ENCODE data around the gene FOXP1.
A peak's percentile ranks its signal among the peaks of the same experiment; 100 is the strongest.

FOXP1 gene

GRCh38 chr3:71307991-71308697, 275.4 kb downstream of the FOXP1 start:
- DNase-seq (ENCODE audit: low spot score): peak; percentile 84

DNA sequence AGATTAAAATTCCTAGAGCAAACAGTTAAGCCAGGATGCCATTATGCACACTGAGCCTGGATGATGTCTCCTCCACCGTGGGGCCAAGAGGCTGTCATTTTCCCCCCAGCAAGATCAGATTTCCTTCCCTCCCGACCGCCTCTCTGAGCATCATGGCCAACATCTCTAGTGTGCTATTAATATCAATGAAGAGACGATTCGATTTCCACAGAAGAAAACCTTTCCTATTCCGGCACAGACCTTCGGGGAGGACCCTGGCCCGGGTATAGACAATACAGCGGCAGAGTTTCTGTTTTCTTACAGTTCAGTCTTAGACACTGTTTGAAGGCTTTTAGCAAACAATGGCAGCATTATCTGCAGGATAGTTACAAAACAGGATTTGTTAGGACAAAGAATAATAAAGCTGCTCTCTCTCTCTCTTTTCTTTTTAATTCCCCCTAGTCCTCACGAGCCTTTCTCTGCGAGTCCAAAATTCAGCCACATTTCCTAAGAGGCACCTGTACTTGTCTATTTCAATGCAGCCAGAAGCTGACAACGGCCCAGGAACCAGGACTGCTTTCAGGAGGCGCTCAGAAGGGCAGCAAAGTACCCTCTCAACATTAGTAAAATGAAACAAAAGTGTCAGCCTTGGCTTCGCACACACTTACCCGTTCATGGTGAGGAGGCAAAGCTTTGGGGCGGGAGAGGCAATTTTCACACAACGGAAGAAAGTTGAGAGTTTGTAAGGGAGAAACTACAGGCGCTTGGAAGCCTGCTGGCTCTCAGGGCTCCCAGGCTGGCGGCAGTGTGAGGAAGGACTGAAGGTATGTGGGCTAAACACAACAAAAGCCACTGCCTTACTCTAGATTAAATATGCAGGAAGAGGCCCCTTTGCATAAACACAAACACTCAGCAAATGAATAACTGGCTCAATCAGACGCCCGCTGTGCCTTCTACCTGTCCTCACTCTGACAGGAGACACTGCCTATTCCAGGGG, 278.0 kb downstream of the FOXP1 start:
- DNase-seq (ENCODE audit: low spot score): peak; percentile 91

DNA sequence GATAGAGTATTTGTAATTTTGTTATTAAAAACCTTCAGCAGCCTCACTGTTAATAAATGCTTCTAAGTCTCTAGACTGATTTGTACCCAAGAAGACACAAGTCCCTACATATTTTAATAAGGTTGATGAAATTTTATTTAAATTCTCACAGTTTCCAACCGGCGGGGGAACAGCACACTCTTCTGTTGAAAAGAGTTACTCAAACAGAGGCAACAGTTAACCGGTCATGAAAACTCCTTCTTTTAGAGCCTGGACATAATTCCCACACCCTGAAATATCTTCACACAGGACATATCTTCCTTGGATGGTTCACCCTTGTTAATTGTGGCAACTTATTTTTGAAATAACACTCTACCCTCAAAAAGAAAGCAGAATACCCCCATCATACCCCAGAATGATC, 278.8 kb downstream of the FOXP1 start:
- DNase-seq (ENCODE audit: low spot score): peak; percentile 80

DNA sequence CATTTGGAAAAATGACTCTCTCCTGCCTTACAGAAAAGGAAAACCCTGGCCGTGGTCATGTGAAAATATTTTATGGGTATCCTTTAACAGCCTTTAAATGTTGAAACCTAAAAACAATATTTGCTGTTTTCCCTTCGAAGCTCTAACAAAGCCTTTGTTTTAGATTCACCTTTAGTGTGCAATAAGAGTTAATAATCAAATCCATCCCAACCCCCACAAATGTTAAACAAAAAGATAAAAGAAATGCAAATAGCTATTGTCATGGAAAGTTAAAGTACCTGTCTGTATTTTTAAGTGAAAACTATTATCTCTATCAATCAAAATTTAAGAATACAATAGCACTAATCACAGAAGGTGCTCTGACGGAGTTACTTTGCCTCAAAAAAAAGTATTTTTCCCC, 279.3 kb downstream of the FOXP1 start:
- DNase-seq (ENCODE audit: low spot score): peak; percentile 14

GRCh38 chr3:71303627-71304200, 279.8 kb downstream of the FOXP1 start:
- peak; percentile 59 for DNase-seq (ENCODE audit: low spot score)

DNA sequence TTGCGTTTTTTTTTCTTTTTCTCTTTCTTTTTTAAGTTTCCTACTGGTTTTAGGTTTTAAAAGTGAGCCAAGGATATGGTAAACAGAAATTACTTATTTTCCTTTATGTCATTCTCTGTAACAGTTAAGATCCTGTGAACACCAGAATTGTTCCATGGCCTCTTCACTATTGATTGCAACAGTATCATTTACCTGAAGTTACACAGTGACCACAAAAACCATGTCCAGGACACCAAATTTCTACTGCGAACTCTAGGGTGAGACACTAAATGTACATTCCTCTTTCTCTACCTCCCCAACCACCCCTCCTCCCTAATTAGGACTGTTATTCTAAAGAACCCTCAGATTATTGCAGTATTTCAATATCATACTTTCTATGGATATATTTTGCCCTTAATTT, 280.9 kb downstream of the FOXP1 start:
- DNase-seq (ENCODE audit: low spot score): no peak

DNA sequence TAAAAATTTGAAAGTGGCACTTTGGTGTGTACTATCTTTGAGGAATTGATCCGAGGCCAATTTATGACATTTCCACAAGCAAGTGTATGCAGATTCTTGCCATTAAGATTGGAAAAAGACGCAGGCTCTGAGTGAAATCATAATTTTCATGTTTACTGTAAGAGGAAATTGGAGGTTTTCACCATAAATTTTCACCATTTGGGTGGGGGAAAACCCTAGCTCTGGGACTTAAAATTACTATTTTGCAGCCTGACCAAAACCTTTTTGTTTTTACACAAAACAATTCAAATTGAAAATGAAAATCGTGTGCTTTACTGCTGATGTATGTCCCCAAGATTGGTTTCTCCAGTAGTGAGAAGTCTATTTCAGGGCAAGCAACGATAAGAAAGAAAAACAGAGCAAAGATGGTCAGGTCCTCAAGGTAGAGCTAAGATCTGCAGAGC, 282.6 kb downstream of the FOXP1 start:
- no peak for DNase-seq (ENCODE audit: low spot score)

DNA sequence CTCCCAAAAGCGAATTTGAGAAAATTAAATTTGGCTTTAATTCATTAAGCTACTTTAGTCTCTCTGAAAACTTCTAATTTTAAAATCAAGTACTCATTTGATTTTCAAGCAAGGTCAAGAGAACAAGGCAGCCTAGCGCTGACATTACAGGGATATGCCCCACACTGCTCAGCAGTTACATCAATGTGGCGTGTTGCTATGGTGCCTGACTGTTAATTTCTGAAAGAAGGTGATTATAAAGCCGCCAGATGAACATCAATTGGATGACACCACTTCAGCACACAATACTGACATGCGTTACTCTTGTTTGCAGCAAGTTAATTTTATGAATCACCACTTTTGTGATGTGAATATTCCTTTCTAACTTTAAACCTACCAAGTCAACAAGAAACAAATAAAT, 284.4 kb downstream of the FOXP1 start:
- DNase-seq (ENCODE audit: low spot score): no peak

- DNase-seq (ENCODE audit: low spot score): no peak
These were observed 288.6 kb downstream of the FOXP1 start for GRCh38 chr3:71294919-71295318.

DNA sequence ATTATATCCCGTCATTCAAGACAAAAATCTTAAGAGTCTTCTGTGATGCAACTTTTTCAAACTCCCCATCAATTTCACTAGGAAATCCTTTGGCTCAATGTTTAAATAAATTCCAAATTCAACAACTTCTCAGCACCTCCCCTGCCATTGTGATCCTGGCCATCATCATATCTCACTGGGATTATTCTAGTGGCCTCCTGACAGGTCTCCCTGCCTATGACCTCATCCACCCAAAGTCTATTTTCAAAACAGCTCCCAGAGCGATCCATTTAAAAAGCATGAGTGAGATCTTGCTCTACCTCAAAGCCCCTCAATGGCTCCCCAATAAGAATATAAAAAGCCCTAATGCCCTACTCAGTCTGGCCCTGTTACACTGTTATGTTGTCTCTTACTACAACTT, 293.2 kb downstream of the FOXP1 start:
- DNase-seq (ENCODE audit: low spot score): no peak

DNA sequence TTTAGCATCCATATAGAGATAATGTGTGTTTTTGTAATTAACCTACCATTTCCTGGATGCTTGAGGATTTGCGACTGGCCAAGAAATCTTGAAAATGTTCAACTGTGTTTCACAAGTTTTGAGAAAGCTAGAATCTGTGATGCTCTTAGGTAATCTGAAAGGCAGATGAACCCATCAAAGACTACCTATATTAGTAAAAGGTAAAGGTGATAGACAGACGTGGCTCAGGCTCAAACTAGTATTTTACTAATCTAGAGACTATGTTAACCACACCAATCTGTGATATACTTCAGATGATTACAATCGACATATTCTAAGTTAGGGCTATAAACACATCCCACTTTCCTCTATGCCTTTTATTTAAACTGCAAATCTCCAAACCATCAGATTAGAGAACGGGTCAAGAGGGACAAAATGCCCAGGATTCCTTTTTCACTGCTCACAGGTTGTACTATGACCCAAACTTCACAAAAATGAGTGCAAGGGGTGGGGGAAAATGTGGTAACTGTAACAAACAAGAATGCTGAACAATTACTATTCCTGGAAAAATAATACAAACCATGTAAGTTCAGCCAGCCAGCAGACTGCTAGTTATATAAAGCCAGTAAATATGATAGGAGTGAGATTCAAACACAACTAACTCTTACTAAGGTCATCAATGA, 295.1 kb downstream of the FOXP1 start:
- DNase-seq (ENCODE audit: low spot score): no peak

GRCh38 chr3:71285086-71285485, 298.4 kb downstream of the FOXP1 start:
- DNase-seq (ENCODE audit: low spot score): no peak

- DNase-seq (ENCODE audit: low spot score): no peak
These were observed 300.6 kb downstream of the FOXP1 start for GRCh38 chr3:71282976-71283375.

- no peak for DNase-seq (ENCODE audit: low spot score)
These were observed 302.2 kb downstream of the FOXP1 start for GRCh38 chr3:71281280-71281679.

GRCh38 chr3:71277341-71277740, 306.2 kb downstream of the FOXP1 start:
- no peak for DNase-seq (ENCODE audit: low spot score)

DNA sequence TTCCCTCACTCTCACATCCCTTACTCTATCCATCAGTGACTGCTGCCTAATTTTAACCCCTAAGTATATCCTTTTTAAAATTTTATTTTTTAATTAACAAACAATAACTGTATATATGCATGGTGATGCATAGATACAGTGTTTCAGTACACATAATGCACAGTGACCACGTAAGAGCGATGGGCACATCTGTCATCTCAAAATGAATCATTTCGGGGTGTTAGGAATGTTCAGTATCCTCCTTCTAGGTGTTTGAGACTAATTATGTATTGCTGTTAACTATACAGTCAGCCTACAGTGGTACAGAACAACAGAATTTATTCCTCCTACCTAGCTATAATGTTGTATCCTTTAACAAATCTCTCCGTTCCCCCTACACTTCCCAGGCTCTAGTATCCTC, 307.0 kb downstream of the FOXP1 start:
- no peak for DNase-seq (ENCODE audit: low spot score)

- no peak for DNase-seq (ENCODE audit: low spot score)
These were observed 310.1 kb downstream of the FOXP1 start for GRCh38 chr3:71273453-71273852.

- DNase-seq (ENCODE audit: low spot score): no peak
These were observed 311.9 kb downstream of the FOXP1 start for GRCh38 chr3:71271596-71271995.

- no peak for DNase-seq (ENCODE audit: low spot score)
These were observed 313.6 kb downstream of the FOXP1 start for GRCh38 chr3:71269906-71270305.

DNA sequence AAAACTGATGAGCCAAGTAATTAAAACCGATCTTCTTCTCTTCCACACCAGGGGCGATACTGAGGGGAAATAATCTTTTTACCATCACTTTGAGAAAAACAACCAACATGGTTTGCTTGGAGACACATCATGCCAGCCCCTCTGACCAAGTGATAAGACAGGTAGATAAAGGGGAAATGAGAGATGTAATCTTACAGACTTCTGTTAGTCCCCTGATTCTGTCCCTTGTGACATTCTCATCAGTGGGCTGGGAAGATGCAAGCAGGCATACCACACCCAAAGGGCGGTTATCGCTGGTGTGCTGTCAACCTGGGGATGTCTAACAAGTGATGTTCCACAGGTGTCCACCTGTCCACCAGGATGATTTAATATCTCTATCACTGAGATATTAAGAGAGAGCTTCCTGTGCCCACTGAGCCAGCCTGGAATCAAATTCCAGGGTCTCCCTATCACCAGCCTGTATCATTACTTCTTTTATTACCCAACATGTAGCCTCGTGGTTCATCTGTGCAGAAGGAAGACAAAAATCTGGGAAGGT, 315.0 kb downstream of the FOXP1 start:
- no peak for DNase-seq (ENCODE audit: low spot score)

DNA sequence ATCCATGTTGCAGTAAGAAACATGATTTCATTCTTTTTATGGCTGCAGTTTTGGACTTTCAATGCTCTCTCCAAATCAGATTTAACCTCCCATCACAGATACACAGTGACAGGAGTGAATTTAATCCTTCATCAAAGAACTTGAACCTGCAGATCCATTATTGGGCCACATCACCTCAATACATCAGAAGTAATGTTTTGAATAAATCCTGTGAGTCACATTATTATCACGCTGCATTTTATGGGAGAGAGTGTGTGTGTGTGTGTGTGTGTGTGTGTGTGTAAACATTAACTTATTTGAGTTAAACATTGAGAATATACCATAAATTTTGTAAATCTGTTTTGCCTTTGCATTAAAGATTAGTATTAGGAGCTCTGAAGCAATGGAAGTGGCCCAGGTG, 316.7 kb downstream of the FOXP1 start:
- no peak for DNase-seq (ENCODE audit: low spot score)

GRCh38 chr3:71265365-71265915, 318.1 kb downstream of the FOXP1 start:
- no peak for DNase-seq (ENCODE audit: low spot score)

Data from pons (tissue), 1 donor.